ENCODE results near the gene ENGASE. TPM values are rescaled to one million over a fixed set of nuclear protein-coding genes. Genes with fewer than 3 reads are reported as not detected.

Gene ENGASE
- total and polyA plus RNA-seq, 2 of the 4 experiments (the other 2 are of a cell fraction) = 3.9 to 12.1 TPM

GRCh38 chr17:79135011-79135410 is 60.4 kb downstream of the ENGASE start:
- intact Hi-C loops (cut with micrococcal nuclease) = no loop called here
- dilution Hi-C loops (cut with HindIII; ENCODE audit: low sequenced_read_pairs, unreplicated experiment) = no loop called here
- ATAC-seq (ENCODE audit: low read depth) (no peak), DNase-seq (no peak)
- Histone ChIP-seq H3K79me1 (ENCODE audit: low read depth in 1 of 2, low read length in 2 of 2) (no peaks in the 10 kb centered on the region), H4K8ac (ENCODE audit: low read depth in 2 of 2, low read length in 2 of 2) (no peak overlapping the region), H3K27me3 (ENCODE audit: control insufficient read depth, insufficient read depth, low read length) (peaks cover 18% of the 10 kb centered on the region; the same call in 1 of the 2 replicates), H2AK5ac (ENCODE audit: low read depth, low read length) (no peak overlapping the region), H3K27ac (ENCODE audit: insufficient read depth, low read length) (no peak overlapping the region), H4K5ac (ENCODE audit: low read depth, low read length) (no peak overlapping the region), H3K14ac (replicated peaks; ENCODE audit: low read depth, low read length) (no peak overlapping the region), H3K4ac (ENCODE audit: low read depth, low read length) (no peak overlapping the region), H3K56ac (ENCODE audit: extremely low read depth, insufficient read depth, low read length) (no peak overlapping the region), H3K4me1 (ENCODE audit: control insufficient read depth, insufficient read depth, low read length) (no peaks in the 10 kb centered on the region), H3K4me3 (ENCODE audit: insufficient read depth, low read depth, low read length) (no peak overlapping the region), H4K91ac (ENCODE audit: insufficient read depth, low read depth, low read length) (no peak overlapping the region), H2BK5ac (ENCODE audit: low read depth, low read length, poor library complexity, severe bottlenecking) (no peak overlapping the region), H3K9ac (ENCODE audit: low read depth, low read length) (no peak overlapping the region), H2BK20ac (ENCODE audit: low read depth, low read length) (no peak overlapping the region), H3K36me3 (ENCODE audit: control insufficient read depth, insufficient read depth, low read length) (no peaks in the 10 kb centered on the region), H3K9me1 (ENCODE audit: insufficient read depth, low read length) (no peaks in the 10 kb centered on the region; the same call in 1 of the 2 replicates), H3K18ac (ENCODE audit: low read depth, low read length) (no peak overlapping the region), H3K4me2 (ENCODE audit: low read depth, low read length) (no peak overlapping the region), H3K9me3 (ENCODE audit: control insufficient read depth, insufficient read depth, low read length) (no peaks in the 10 kb centered on the region), H4K20me1 (ENCODE audit: insufficient read depth, low read length) (no peaks in the 10 kb centered on the region), H2BK120ac (ENCODE audit: low read depth, low read length) (no peak overlapping the region), H2AK9ac (replicated peaks; ENCODE audit: low read depth, low read length, poor library complexity) (no peak overlapping the region), H3K23ac (ENCODE audit: low read depth, low read length) (no peak overlapping the region), H2AFZ (replicated peaks; ENCODE audit: low read length, poor library complexity) (no peak overlapping the region), H2BK15ac (ENCODE audit: low read depth, low read length) (no peak overlapping the region)
- no peak for TF ChIP-seq FOS (IDR thresholded peaks at IDR 0.05; ENCODE audit: low read depth, low read length)
- no peak for TF ChIP-seq CEBPB (IDR thresholded peaks at IDR 0.05; ENCODE audit: low read depth, low read length)
- 80% methylated on average over 3 of the region's 9 CpGs; no CpG with 5 or more reads in 1 of the 2 experiments for WGBS, 2 experiments (ENCODE audit: extremely low coverage in 2 of 2, insufficient read length in 1 of 2)
- in situ Hi-C loops (cut with MboI; ENCODE audit: low sequenced_read_pairs) = no loop called here
- BruUV-seq (replicated peaks) = no TSS peak
- POLR2A ChIA-PET (ENCODE audit: unreplicated experiment) = no interaction called here
- CTCF ChIA-PET = no interaction called here
